GM12878 (cell line): Measurements from ENCODE around the gene UVSSA. TPM values are rescaled to one million over a fixed set of nuclear protein-coding genes. Genes with fewer than 3 reads are reported as not detected.

Experiments used
- ATAC-seq: fragments of 200-7000 bp; cut with Tn5 transposase; 3 replicates; pipeline ENCODE4 v1.9.1; 2020; ENCODE audit warnings: mild to moderate bottlenecking, moderate library complexity
- BruUV-seq: library from RNA; stranded (reverse); fragments of 400-500 nt; replicated peaks from 2 replicates; lab custom pipeline; 2021; lab: Mats Ljungman, UMichigan
- CTCF ChIA-PET: fragments of 300-600 bp; sonication (Branson Sonifier 250); formaldehyde crosslinking; extraction: SDS; loops from one replicate; lab custom pipeline; 2021; ENCODE audit warnings: inconsistent platforms; lab: Yijun Ruan, JAX
- POLR2A ChIA-PET: fragments of 350-600 bp; formaldehyde crosslinking; extraction: SDS; loops from one replicate; lab custom pipeline; 2021; ENCODE audit warnings: inconsistent platforms; lab: Charles Lee
- RAD21 ChIA-PET: fragments of 300-600 bp; sonication (Branson Sonifier 250); formaldehyde crosslinking; loops from one replicate; lab custom pipeline; 2023; ENCODE audit warnings: antibody characterized with exemption; ENCODE audit not compliant: unreplicated experiment; lab: Charles Lee
- SMC1A ChIA-PET: fragments of 300-600 bp; sonication (Branson Sonifier 250); formaldehyde crosslinking; loops from one replicate; lab custom pipeline; 2023; ENCODE audit not compliant: unreplicated experiment, uncharacterized antibody; lab: Charles Lee
- DNase-seq: peaks from one replicate; pipeline ENCODE4 v3.0.0-alpha.2; 2011; ENCODE audit warnings: low read depth, low spot score
- FAIRE-seq: peaks from 3 replicates; lab custom pipeline; 2011; peaks lifted over from hg19 to GRCh38; lab: Jason Lieb, UNC
- H2AFZ ChIP-seq: 2 replicates; pipeline ENCODE4 v1.6.0; 2011; ENCODE audit warnings: low read depth, low read length, control low read depth; ENCODE audit not compliant: control insufficient read depth
- H3K27ac ChIP-seq: 2 replicates; pipeline ENCODE4 v1.5.1; 2011; ENCODE audit warnings: control low read depth; ENCODE audit not compliant: control insufficient read depth, insufficient read depth
- H3K27me3 ChIP-seq, 2 experiments: replicated peaks in 1 of 2; 2 replicates each; pipeline versions ENCODE4 v1.6.0 to v1.6.1; 2011; ENCODE audit warnings: low read length in 1 of 2; ENCODE audit not compliant: control insufficient read depth in 2 of 2, insufficient read depth in 2 of 2
- H3K36me3 ChIP-seq, 2 experiments: 2 replicates each; pipeline ENCODE4 v1.5.1; 2011; ENCODE audit warnings: low read length in 1 of 2; ENCODE audit not compliant: control insufficient read depth in 2 of 2, insufficient read depth in 2 of 2
- H3K4me1 ChIP-seq: 2 replicates; pipeline ENCODE4 v1.6.1; 2011; ENCODE audit warnings: mild to moderate bottlenecking, low read length, moderate library complexity, mixed read lengths; ENCODE audit not compliant: control insufficient read depth, insufficient read depth
- H3K4me2 ChIP-seq: 2 replicates; pipeline ENCODE4 v1.6.0; 2011; ENCODE audit warnings: control low read depth; ENCODE audit not compliant: control insufficient read depth, insufficient read depth
- H3K4me3 ChIP-seq: fragments of 200-600 bp; sonication (generic); 2 replicates; pipeline ENCODE4 v1.5.1; 2016
- H3K79me2 ChIP-seq: 2 replicates; pipeline ENCODE4 v1.6.0; 2011; ENCODE audit warnings: low read length; ENCODE audit not compliant: control insufficient read depth, insufficient read depth
- H3K9ac ChIP-seq: 2 replicates; pipeline ENCODE4 v1.8.0; 2011; ENCODE audit warnings: low read length, control low read depth, mixed read lengths; ENCODE audit not compliant: control insufficient read depth, insufficient read depth
- H3K9me3 ChIP-seq: replicated peaks from 3 replicates; pipeline ENCODE4 v1.5.1; 2011; ENCODE audit warnings: mild to moderate bottlenecking, low read length; ENCODE audit not compliant: control insufficient read depth, insufficient read depth
- H4K20me1 ChIP-seq: 2 replicates; pipeline ENCODE4 v1.6.0; 2011; ENCODE audit not compliant: control insufficient read depth, insufficient read depth
- ATF3 ChIP-seq: IDR thresholded peaks from 2 replicates; pipeline ENCODE4 v1.6.1; 2011; ENCODE audit warnings: low read depth, mild to moderate bottlenecking, low read length, moderate library complexity, borderline replicate concordance; ENCODE audit errors: extremely low read depth
- BHLHE40 ChIP-seq, 2 experiments: fragments of 450-650 bp in 1 of 2; IDR thresholded peaks; 2 replicates each; pipeline ENCODE4 v1.6.1; 2011 to 2017; ENCODE audit warnings: low read depth in 2 of 2, borderline replicate concordance in 1 of 2, improper control_type of control experiment in 1 of 2, low read length in 1 of 2, mild to moderate bottlenecking in 1 of 2
- CHD1 ChIP-seq: IDR thresholded peaks from 2 replicates; pipeline ENCODE4 v1.6.1; 2012; ENCODE audit warnings: low read depth, low read length, improper control_type of control experiment
- EED ChIP-seq: sonication (generic); IDR thresholded peaks from 2 replicates; pipeline ENCODE4 v1.6.1; 2016; ENCODE audit warnings: antibody characterized with exemption, low read depth
- IRF3 ChIP-seq: fragments of 450-650 bp; IDR thresholded peaks from 2 replicates; pipeline ENCODE4 v1.6.1; 2014; ENCODE audit warnings: mild to moderate bottlenecking
- NFYB ChIP-seq: IDR thresholded peaks from 2 replicates; pipeline ENCODE4 v1.6.1; 2011; ENCODE audit warnings: low read depth, mild to moderate bottlenecking, low read length, improper control_type of control experiment, moderate library complexity; ENCODE audit not compliant: insufficient read depth
- WGBS: methylation state at CpG from one replicate; pipeline ENCODE4 v1.1.6; 2016; ENCODE audit warnings: low lambda C conversion rate; ENCODE audit not compliant: insufficient replicate concordance, insufficient coverage; ENCODE audit errors: missing lambda C conversion rate; 5-methylcytosine and 5-hydroxymethylcytosine counted together
- in situ Hi-C: fragments of 300-500 bp; cut with MboI; formaldehyde crosslinking; loops from 9 replicates; pipeline ENCODE4 v1.14.3; 2018; ENCODE audit warnings: mixed read lengths
- intact Hi-C: fragments of 100-400 bp; cut with micrococcal nuclease; formaldehyde crosslinking; loops from one replicate; pipeline ENCODE4 v1.14.2; 2022; ENCODE audit not compliant: unreplicated experiment
- polyA plus RNA-seq, 11 experiments: library from polyadenylated mRNA; depleted of rRNA in 4 of 11; unstranded in 6 of 11; stranded (reverse) in 5 of 11; fragments of >200 nt; fragmentation: Nextera tagmentation in 4 of 11; fragmentation: Illumina TruSeq in 1 of 11; extraction: Ambion mirVana in 4 of 11; extraction: Trizol in 1 of 11; gene quantifications; 1 replicate in 1 of 11; 2 replicates in 10 of 11; pipeline versions ENCODE4 v1.2.1 to v1.2.3, GENCODE V29; 2011 to 2016; ENCODE audit warnings: inconsistent platforms in 2 of 11, missing spikeins in 2 of 11, low read depth in 1 of 11
- total RNA-seq, 4 experiments: library from RNA; depleted of rRNA in 3 of 4; stranded (reverse); fragments of >200 nt in 3 of 4; fragmentation: Illumina TruSeq in 1 of 4; extraction: Trizol in 1 of 4; gene quantifications; 2 replicates each; pipeline versions ENCODE4 v1.2.1 to v1.2.3, GENCODE V29; 2013 to 2021

UVSSA gene
- total and polyA plus RNA-seq, 10 of the 15 experiments (the other 5 are each of a cell fraction or from before 2014, with no cell fraction given) = 0.34 to 16.8 (median 3.6) TPM

- DNase-seq (no peak), ATAC-seq (no peak), FAIRE-seq (no peak)
- intact Hi-C loops = no loop called here
- TF ChIP-seq EED (no peak), NFYB (no peak), ATF3 (no peak), CHD1 (no peak), BHLHE40 (IDR thresholded peaks at IDR 0.05; ENCODE audit: borderline replicate concordance in 1 of 2, low read depth in 2 of 2, low read length in 1 of 2) (no peak), IRF3 (no peak)
- ChIA-PET POLR2A (no interaction called here), SMC1A (no interaction called here), CTCF (no interaction called here), RAD21 (no interaction called here)
- no peaks in the 10 kb centered on the region for H3K79me2 ChIP-seq
- no peaks in the 10 kb centered on the region for H3K9me3 ChIP-seq
- 98% methylated on average over 22 of the region's 22 CpGs for WGBS
- H3K4me3 ChIP-seq = no peak overlapping the region
- no peaks in the 10 kb centered on the region; a peak in 1 of 4 replicates for H3K36me3 ChIP-seq
- no peak overlapping the region for H3K27ac ChIP-seq
- H3K4me2 ChIP-seq = no peak overlapping the region
- no peaks in the 10 kb centered on the region for H3K27me3 ChIP-seq
- no peak overlapping the region for H2AFZ ChIP-seq
- H3K9ac ChIP-seq = no peak overlapping the region
- no peaks in the 10 kb centered on the region for H3K4me1 ChIP-seq
- H4K20me1 ChIP-seq = no peaks in the 10 kb centered on the region
- no TSS peak for BruUV-seq
- in situ Hi-C loops = no loop called here
These were observed 22.6 kb downstream of the UVSSA start for GRCh38 chr4:1369479-1370079.
